Activated CD4-positive, alpha-beta memory T cell treated with anti-CD3 and anti-CD28 coated beads for 36 hours (primary cell): Measurements from ENCODE around the gene GREB1. TPM values are rescaled to one million over a fixed set of nuclear protein-coding genes. Genes with fewer than 3 reads are reported as not detected.

Source experiments
- CTCF ChIA-PET: fragments of 350-600 bp; sonication (Branson Sonifier 250); formaldehyde crosslinking; loops from one replicate; lab custom pipeline; 2021; ENCODE audit warnings: antibody characterized with exemption, inconsistent platforms; lab: Charles Lee
- POLR2A ChIA-PET: fragments of 350-600 bp; sonication (Branson Sonifier 250); formaldehyde crosslinking; loops from one replicate; lab custom pipeline; 2021; ENCODE audit warnings: antibody characterized with exemption; lab: Charles Lee
- DNase-seq: peaks from one replicate; pipeline ENCODE4 v3.0.0-alpha.2; 2020
- H3K27ac Mint-ChIP-seq: one replicate; pipeline ENCODE4 v1.8.0; 2021; ENCODE audit warnings: mixed read lengths
- H3K27me3 Mint-ChIP-seq: one replicate; pipeline ENCODE4 v1.8.0; 2021; ENCODE audit warnings: mixed read lengths
- H3K36me3 Mint-ChIP-seq: one replicate; pipeline ENCODE4 v1.8.0; 2021; ENCODE audit warnings: mixed read lengths
- H3K4me1 Mint-ChIP-seq: one replicate; pipeline ENCODE4 v1.8.0; 2021; ENCODE audit warnings: low read depth, mixed read lengths
- H3K4me3 Mint-ChIP-seq: one replicate; pipeline ENCODE4 v1.8.0; 2021; ENCODE audit warnings: mild to moderate bottlenecking, mixed read lengths
- H3K9me3 Mint-ChIP-seq: one replicate; pipeline ENCODE4 v1.8.0; 2021; ENCODE audit warnings: mixed read lengths
- intact Hi-C: fragments of 100-400 bp; cut with micrococcal nuclease; formaldehyde crosslinking; loops from one replicate; pipeline ENCODE4 v1.15.1; 2023
- total RNA-seq, 2 experiments: library from RNA; stranded (reverse); gene quantifications; one replicate each; pipeline ENCODE4 v1.2.3, GENCODE V29; 2021

GREB1 gene
- total RNA-seq, 2 experiments from 2014 or later: 0.29 to 0.81 TPM

- intact Hi-C loops: no loop called here
- Mint-ChIP-seq H3K9me3 (no peaks in the 10 kb centered on the region), H3K36me3 (no peaks in the 10 kb centered on the region), H3K27ac (no peak overlapping the region), H3K4me3 (no peak overlapping the region), H3K4me1 (peaks cover 5% of the 10 kb centered on the region), H3K27me3 (peaks cover 31% of the 10 kb centered on the region)
- CTCF ChIA-PET: interaction anchor here (1.3 to 2.2 kb wide), 2 partner anchors 25 to 79 kb away, joined by 3 to 10 read pairs; no protein-coding TSS in a partner anchor
- no peak for DNase-seq
- POLR2A ChIA-PET: no interaction called here
Measured at GRCh38 chr2:11558214-11558886, 24.5 kb downstream of the GREB1 start.

- Mint-ChIP-seq H3K36me3 (no peaks in the 10 kb centered on the region), H3K27ac (no peak overlapping the region), H3K27me3 (peaks cover 24% of the 10 kb centered on the region), H3K9me3 (no peaks in the 10 kb centered on the region), H3K4me1 (peaks cover 3% of the 10 kb centered on the region), H3K4me3 (no peak overlapping the region)
- POLR2A ChIA-PET: no interaction called here
- intact Hi-C loops: no loop called here
- CTCF ChIA-PET: interaction anchor here (1.3 kb wide), 1 partner anchor 80 kb away, joined by 3 read pairs; no protein-coding TSS in a partner anchor
- DNase-seq: no peak
Measured at GRCh38 chr2:11559066-11559785, 25.4 kb downstream of the GREB1 start.

- DNase-seq: no peak
- H3K4me3 Mint-ChIP-seq: no peak overlapping the region
- H3K4me1 Mint-ChIP-seq: no peaks in the 10 kb centered on the region
- intact Hi-C loops: no loop called here
- H3K36me3 Mint-ChIP-seq: no peaks in the 10 kb centered on the region
- H3K9me3 Mint-ChIP-seq: no peaks in the 10 kb centered on the region
- CTCF ChIA-PET: no interaction called here
- POLR2A ChIA-PET: no interaction called here
- H3K27ac Mint-ChIP-seq: no peak overlapping the region
- H3K27me3 Mint-ChIP-seq: peaks cover 20% of the 10 kb centered on the region
Measured at GRCh38 chr2:11559786-11560155, 25.9 kb downstream of the GREB1 start.

- POLR2A ChIA-PET: no interaction called here
- intact Hi-C loops: no loop called here
- no peak overlapping the region for H3K4me3 Mint-ChIP-seq
- DNase-seq: no peak
- no peaks in the 10 kb centered on the region for H3K4me1 Mint-ChIP-seq
- H3K27me3 Mint-ChIP-seq: peaks cover 14% of the 10 kb centered on the region
- H3K9me3 Mint-ChIP-seq: no peaks in the 10 kb centered on the region
- CTCF ChIA-PET: no interaction called here
- no peaks in the 10 kb centered on the region for H3K36me3 Mint-ChIP-seq
- H3K27ac Mint-ChIP-seq: no peak overlapping the region
Measured at GRCh38 chr2:11560806-11561205, 27.0 kb downstream of the GREB1 start.

GRCh38 chr2:11562011-11562410 is 28.2 kb downstream of the GREB1 start:
- no peaks in the 10 kb centered on the region for H3K9me3 Mint-ChIP-seq
- no peaks in the 10 kb centered on the region for H3K4me1 Mint-ChIP-seq
- CTCF ChIA-PET: interaction anchor here (0.8 to 1.8 kb wide), 2 partner anchors 21 to 22 kb away, joined by 3 to 6 read pairs; no protein-coding TSS in a partner anchor
- no peak overlapping the region for H3K4me3 Mint-ChIP-seq
- DNase-seq: no peak
- intact Hi-C loops: no loop called here
- no peak overlapping the region for H3K27ac Mint-ChIP-seq
- POLR2A ChIA-PET: no interaction called here
- H3K36me3 Mint-ChIP-seq: no peaks in the 10 kb centered on the region
- H3K27me3 Mint-ChIP-seq: peaks cover 14% of the 10 kb centered on the region

GRCh38 chr2:11562476-11562875 is 28.6 kb downstream of the GREB1 start:
- intact Hi-C loops: no loop called here
- POLR2A ChIA-PET: no interaction called here
- Mint-ChIP-seq H3K27me3 (peaks cover 10% of the 10 kb centered on the region), H3K27ac (no peak overlapping the region), H3K36me3 (no peaks in the 10 kb centered on the region), H3K4me3 (no peak overlapping the region), H3K9me3 (no peaks in the 10 kb centered on the region), H3K4me1 (no peaks in the 10 kb centered on the region)
- CTCF ChIA-PET: interaction anchor here (0.8 to 1.8 kb wide), 2 partner anchors 20 to 22 kb away, joined by 3 to 6 read pairs; no protein-coding TSS in a partner anchor
- no peak for DNase-seq

- Mint-ChIP-seq H3K36me3 (no peaks in the 10 kb centered on the region), H3K27me3 (peaks cover 5% of the 10 kb centered on the region), H3K4me3 (no peak overlapping the region), H3K4me1 (no peaks in the 10 kb centered on the region), H3K9me3 (no peaks in the 10 kb centered on the region), H3K27ac (no peak overlapping the region)
- CTCF ChIA-PET: no interaction called here
- DNase-seq: no peak
- intact Hi-C loops: no loop called here
- POLR2A ChIA-PET: no interaction called here
Measured at GRCh38 chr2:11563784-11564666, 30.2 kb downstream of the GREB1 start.

GRCh38 chr2:11564816-11565567 is 31.1 kb downstream of the GREB1 start:
- DNase-seq: no peak
- no peaks in the 10 kb centered on the region for H3K36me3 Mint-ChIP-seq
- H3K9me3 Mint-ChIP-seq: no peaks in the 10 kb centered on the region
- H3K4me3 Mint-ChIP-seq: no peak overlapping the region
- ChIA-PET POLR2A (no interaction called here), CTCF (interaction anchor here (0.6 to 1.1 kb wide), 2 partner anchors 20 to 91 kb away, joined by 4 to 7 read pairs; no protein-coding TSS in a partner anchor)
- H3K27ac Mint-ChIP-seq: no peak overlapping the region
- no peaks in the 10 kb centered on the region for H3K4me1 Mint-ChIP-seq
- peaks cover 6% of the 10 kb centered on the region for H3K27me3 Mint-ChIP-seq
- intact Hi-C loops: no loop called here

GRCh38 chr2:11566383-11566782 is 32.5 kb downstream of the GREB1 start:
- ChIA-PET CTCF (interaction anchor here (0.6 kb wide), 1 partner anchor 657 kb away, joined by 3 read pairs; no protein-coding TSS in a partner anchor), POLR2A (no interaction called here)
- H3K4me1 Mint-ChIP-seq: no peaks in the 10 kb centered on the region
- intact Hi-C loops: no loop called here
- no peak overlapping the region for H3K27ac Mint-ChIP-seq
- DNase-seq: no peak
- no peaks in the 10 kb centered on the region for H3K36me3 Mint-ChIP-seq
- no peaks in the 10 kb centered on the region for H3K9me3 Mint-ChIP-seq
- H3K27me3 Mint-ChIP-seq: peaks cover 4% of the 10 kb centered on the region
- H3K4me3 Mint-ChIP-seq: no peak overlapping the region

- intact Hi-C loops: no loop called here
- no peak overlapping the region for H3K27ac Mint-ChIP-seq
- H3K9me3 Mint-ChIP-seq: no peaks in the 10 kb centered on the region
- POLR2A ChIA-PET: no interaction called here
- H3K4me1 Mint-ChIP-seq: no peaks in the 10 kb centered on the region
- peaks cover 5% of the 10 kb centered on the region for H3K27me3 Mint-ChIP-seq
- H3K36me3 Mint-ChIP-seq: no peaks in the 10 kb centered on the region
- no peak for DNase-seq
- CTCF ChIA-PET: interaction anchor here (1.8 kb wide), 1 partner anchor 16 kb away, joined by 12 read pairs; no protein-coding TSS in a partner anchor
- no peak overlapping the region for H3K4me3 Mint-ChIP-seq
Measured at GRCh38 chr2:11567631-11568031, 33.8 kb downstream of the GREB1 start.

- ChIA-PET POLR2A (no interaction called here), CTCF (interaction anchor here (1.8 kb wide), 1 partner anchor 15 kb away, joined by 12 read pairs; no protein-coding TSS in a partner anchor)
- H3K9me3 Mint-ChIP-seq: no peaks in the 10 kb centered on the region
- no peaks in the 10 kb centered on the region for H3K36me3 Mint-ChIP-seq
- DNase-seq: no peak
- no peaks in the 10 kb centered on the region for H3K4me1 Mint-ChIP-seq
- H3K27ac Mint-ChIP-seq: no peak overlapping the region
- intact Hi-C loops: no loop called here
- H3K4me3 Mint-ChIP-seq: no peak overlapping the region
- peaks cover 5% of the 10 kb centered on the region for H3K27me3 Mint-ChIP-seq
Measured at GRCh38 chr2:11568436-11568835, 34.6 kb downstream of the GREB1 start.
